Panc1 (cell line): ENCODE data around the gene BMF. TPM values are rescaled to one million over a fixed set of nuclear protein-coding genes. Genes with fewer than 3 reads are reported as not detected.

Experiments used
- ATAC-seq: fragments of 200-7000 bp; cut with Tn5 transposase; 2 replicates; pipeline ENCODE4 v1.9.1; 2020; ENCODE audit warnings: mild to moderate bottlenecking, moderate library complexity
- BruUV-seq: library from RNA; stranded (reverse); fragments of 400-500 nt; replicated peaks from 2 replicates; lab custom pipeline; 2021; lab: Mats Ljungman, UMichigan
- CTCF ChIA-PET: fragments of 300-600 bp; sonication (Branson Sonifier 250); formaldehyde crosslinking; loops from one replicate; lab custom pipeline; 2022; ENCODE audit warnings: antibody characterized with exemption; lab: Charles Lee
- POLR2A ChIA-PET: fragments of 300-600 bp; sonication (Branson Sonifier 250); formaldehyde crosslinking; loops from one replicate; lab custom pipeline; 2022; ENCODE audit warnings: antibody characterized with exemption; lab: Charles Lee
- DNase-seq: peaks from one replicate; pipeline ENCODE4 v3.0.0-alpha.2; 2010; ENCODE audit warnings: low read depth, low spot score
- H3K27ac ChIP-seq: 2 replicates; pipeline ENCODE4 v1.5.1; 2011; ENCODE audit warnings: mild to moderate bottlenecking, low read length, inconsistent platforms
- H3K27me3 ChIP-seq: fragments of 200-500 bp; sonication (Bioruptor generic); 2 replicates; pipeline ENCODE4 v1.6.0; 2014; ENCODE audit warnings: low read length, inconsistent platforms; ENCODE audit not compliant: control insufficient read depth, insufficient read depth
- H3K36me3 ChIP-seq: fragments of 200-500 bp; sonication (Bioruptor generic); 2 replicates; pipeline ENCODE4 v1.5.1; 2014; ENCODE audit warnings: inconsistent platforms, mild to moderate bottlenecking, low read length, moderate library complexity; ENCODE audit not compliant: control insufficient read depth, insufficient read depth
- H3K4me1 ChIP-seq: 2 replicates; pipeline ENCODE4 v1.5.1; 2011; ENCODE audit warnings: inconsistent platforms, mild to moderate bottlenecking, low read length, moderate library complexity; ENCODE audit not compliant: control insufficient read depth, insufficient read depth
- H3K4me3 ChIP-seq, 2 experiments: 2 replicates each; pipeline ENCODE4 v1.5.1; 2011 to 2012; ENCODE audit warnings: low read depth in 2 of 2, low read length in 2 of 2, mild to moderate bottlenecking in 2 of 2, inconsistent platforms in 1 of 2, moderate library complexity in 1 of 2
- H3K9me3 ChIP-seq: fragments of 200-500 bp; sonication (Bioruptor generic); 2 replicates; pipeline ENCODE4 v1.5.1; 2014; ENCODE audit warnings: low read depth, mild to moderate bottlenecking, inconsistent platforms, low read length, moderate library complexity; ENCODE audit not compliant: control insufficient read depth, insufficient read depth
- CTCF ChIP-seq: fragments of 450-650 bp; IDR thresholded peaks from 2 replicates; pipeline ENCODE4 v1.5.1; 2017; ENCODE audit warnings: mild to moderate bottlenecking
- POLR2AphosphoS5 ChIP-seq: IDR thresholded peaks from 2 replicates; pipeline ENCODE4 v1.6.1; 2012; ENCODE audit warnings: mild to moderate bottlenecking, low read depth, low read length, moderate library complexity
- REST ChIP-seq, 2 experiments: IDR thresholded peaks; 2 replicates each; pipeline ENCODE4 v1.6.1; 2011 to 2012; ENCODE audit warnings: low read depth in 2 of 2, control low read depth in 1 of 2, low read length in 1 of 2, mild to moderate bottlenecking in 1 of 2, moderate library complexity in 1 of 2; ENCODE audit not compliant: insufficient read depth in 1 of 2
- SIN3A ChIP-seq: IDR thresholded peaks from 2 replicates; pipeline ENCODE4 v1.6.1; 2012; ENCODE audit warnings: low read depth, mild to moderate bottlenecking, low read length, moderate library complexity, borderline replicate concordance; ENCODE audit not compliant: insufficient read depth
- TCF7L2 ChIP-seq: IDR thresholded peaks from 2 replicates; pipeline ENCODE4 v1.6.1; 2011; ENCODE audit warnings: mild to moderate bottlenecking, low read depth, low read length, inconsistent platforms
- in situ Hi-C: cut with HindIII; loops from 2 replicates; pipeline ENCODE4 v1.10.0; 2016; ENCODE audit warnings: low sequenced_read_pairs, low pct_unique_long_range_greater_than_20kb
- intact Hi-C: fragments of 100-400 bp; cut with micrococcal nuclease; formaldehyde crosslinking; loops from one replicate; pipeline ENCODE4 v1.10.0; 2022; ENCODE audit not compliant: unreplicated experiment
- total RNA-seq: library from RNA; stranded (reverse); gene quantifications from one replicate; pipeline ENCODE4 v1.2.1, GENCODE V29; 2021; ENCODE audit not compliant: unreplicated experiment

BMF gene
- total RNA-seq, 1 experiment from 2014 or later = 7.8 TPM

DNA sequence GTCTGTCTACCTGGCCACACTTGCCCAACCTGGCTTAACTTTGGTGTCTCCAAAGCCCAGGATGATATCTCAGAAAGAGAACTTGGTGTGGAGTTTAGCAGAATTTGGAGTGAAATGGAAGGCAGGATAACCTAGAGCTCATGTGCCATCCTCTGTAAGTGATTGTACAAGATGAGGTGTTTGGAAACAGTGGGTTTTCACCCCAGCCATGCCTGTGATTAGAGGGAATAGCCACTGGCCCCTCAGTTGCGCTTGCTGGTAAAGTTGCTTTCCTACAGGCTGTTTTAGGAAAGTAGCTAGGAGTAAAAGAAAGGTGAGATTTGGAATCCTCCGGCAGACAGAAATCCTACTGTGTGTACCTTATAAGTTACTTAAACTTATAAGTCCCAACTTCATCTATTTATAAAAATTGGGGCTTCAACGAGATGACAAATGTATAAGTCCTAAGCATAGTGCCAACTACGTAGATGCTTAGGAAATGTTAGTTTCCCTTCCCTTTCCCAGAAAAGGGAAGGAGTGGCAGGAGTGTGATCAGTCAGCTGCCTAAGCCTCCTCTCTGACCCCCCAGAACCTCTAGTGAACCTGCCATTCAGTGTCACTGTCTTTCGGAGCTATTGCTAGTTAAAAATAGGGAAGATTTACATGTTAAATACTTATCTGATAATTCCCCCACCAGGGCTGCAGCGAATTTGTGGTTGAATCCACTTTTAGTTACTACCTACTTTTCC lies 13.4 kb upstream of the BMF start:
- no peaks in the 10 kb centered on the region for H3K9me3 ChIP-seq
- intact Hi-C loops = no loop called here

DNA sequence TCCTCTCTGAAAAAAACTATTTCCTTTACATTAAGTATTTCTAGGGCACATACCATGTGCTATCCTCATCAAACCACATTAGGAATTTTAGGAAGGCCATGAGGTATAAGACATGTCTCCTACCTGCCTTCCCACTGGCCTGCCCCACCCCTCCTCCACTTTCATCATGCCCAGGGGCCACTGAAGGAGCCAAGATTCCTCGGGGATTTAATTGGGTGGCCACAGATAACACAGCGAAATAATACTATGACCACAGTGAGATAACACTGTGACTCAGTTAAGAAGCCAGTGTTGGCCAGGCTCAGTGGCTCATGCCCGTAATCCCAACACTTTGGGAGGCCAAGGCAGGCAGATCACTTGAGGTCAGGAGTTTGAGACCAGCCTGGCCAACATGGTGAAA lies 9.8 kb upstream of the BMF start:
- no peaks in the 10 kb centered on the region for H3K9me3 ChIP-seq
- H3K4me3 ChIP-seq = no peak overlapping the region
- DNase-seq (no peak), ATAC-seq (no peak)
- H3K4me1 ChIP-seq = peaks cover 2% of the 10 kb centered on the region; the same call in 1 of the 2 replicates
- H3K27me3 ChIP-seq = no peaks in the 10 kb centered on the region
- no TSS peak for BruUV-seq
- H3K36me3 ChIP-seq = no peaks in the 10 kb centered on the region
- in situ Hi-C loops = no loop called here
- intact Hi-C loops = no loop called here
- no peak overlapping the region for H3K27ac ChIP-seq
- ChIA-PET POLR2A (no interaction called here), CTCF (no interaction called here)
- TF ChIP-seq REST (IDR thresholded peaks at IDR 0.05; ENCODE audit: insufficient read depth in 1 of 2, low read depth in 2 of 2, low read length in 1 of 2) (no peak), POLR2AphosphoS5 (no peak), TCF7L2 (no peak), SIN3A (no peak), CTCF (no peak)

More for the DNA sequence above, 13.4 kb upstream of the BMF start:
- no peak for DNase-seq
- Histone ChIP-seq H3K36me3 (no peaks in the 10 kb centered on the region), H3K27ac (no peak overlapping the region), H3K4me3 (no peak overlapping the region), H3K4me1 (peaks cover 2% of the 10 kb centered on the region; the same call in 1 of the 2 replicates), H3K27me3 (peaks cover 5% of the 10 kb centered on the region)
- ChIA-PET POLR2A (no interaction called here), CTCF (no interaction called here)
- BruUV-seq = no TSS peak
- in situ Hi-C loops = no loop called here
- TF ChIP-seq TCF7L2 (no peak), REST (IDR thresholded peaks at IDR 0.05; ENCODE audit: insufficient read depth in 1 of 2, low read depth in 2 of 2, low read length in 1 of 2) (no peak), CTCF (no peak), SIN3A (no peak), POLR2AphosphoS5 (no peak)
- no peak for ATAC-seq
